OCI-LY7 (cell line): ENCODE measurements around the gene CLCN2.

Experiments
- CTCF ChIP-seq: fragments of 200-600 bp; sonication (generic); conservative IDR thresholded peaks from 2 replicates; pipeline ENCODE4 v1.5.1; 2014; ENCODE audit warnings: mild to moderate bottlenecking, antibody characterized with exemption, low read length, moderate library complexity, mixed read lengths
- EZH2phosphoT487 ChIP-seq: fragments of 200-600 bp; sonication (generic); IDR thresholded peaks from 2 replicates; pipeline ENCODE4 v1.6.1; 2018; ENCODE audit warnings: low read depth, borderline replicate concordance, mild to moderate bottlenecking, mixed run types, antibody characterized with exemption, low read length, moderate library complexity, mixed read lengths

- TF ChIP-seq CTCF (no peak), EZH2phosphoT487 (no peak)
These were observed 36.1 kb downstream of the CLCN2 start for GRCh38 chr3:184325269-184325668.
